NT2/D1 (cell line): ENCODE results near the gene EEA1.

Experiments
- DNase-seq: peaks from one replicate; pipeline ENCODE4 v3.0.0-alpha.2; 2011; ENCODE audit warnings: low read depth, low spot score
- H3K27me3 ChIP-seq: 2 replicates; pipeline ENCODE4 v1.6.0; 2011; ENCODE audit warnings: mild to moderate bottlenecking; ENCODE audit not compliant: insufficient read length, insufficient read depth
- H3K36me3 ChIP-seq: 2 replicates; pipeline ENCODE4 v1.6.1; 2011; ENCODE audit warnings: mild to moderate bottlenecking, low read length, mixed read lengths; ENCODE audit not compliant: insufficient read depth, insufficient read length
- H3K4me1 ChIP-seq: 2 replicates; pipeline ENCODE4 v1.5.1; 2011; ENCODE audit not compliant: insufficient read depth, insufficient read length
- H3K4me3 ChIP-seq: 2 replicates; pipeline ENCODE4 v1.5.1; 2011; ENCODE audit warnings: low read depth; ENCODE audit not compliant: insufficient read length
- H3K9ac ChIP-seq: 2 replicates; pipeline ENCODE4 v1.6.0; 2011; ENCODE audit warnings: low read depth; ENCODE audit not compliant: insufficient read length
- H3K9me3 ChIP-seq: 2 replicates; pipeline ENCODE4 v1.5.1; 2011; ENCODE audit warnings: mild to moderate bottlenecking, low read length; ENCODE audit not compliant: insufficient read depth
- SUZ12 ChIP-seq: IDR thresholded peaks from 2 replicates; pipeline ENCODE4 v1.6.1; 2011; ENCODE audit not compliant: insufficient read length, insufficient read depth; ENCODE audit errors: extremely low read depth
- YY1 ChIP-seq: IDR thresholded peaks from 2 replicates; pipeline ENCODE4 v1.6.1; 2011; ENCODE audit not compliant: insufficient read length, insufficient read depth
- ZNF274 ChIP-seq: IDR thresholded peaks from 2 replicates; pipeline ENCODE4 v1.6.1; 2011; ENCODE audit warnings: mild to moderate bottlenecking, low read depth, low read length

The EEA1 gene

GRCh38 chr12:92886131-92886530 lies 43.0 kb downstream of the EEA1 start:
- H3K36me3 ChIP-seq, result peaks cover 10% of the 10 kb centered on the region
- no peak for TF ChIP-seq SUZ12
- TF ChIP-seq YY1, result no peak
- no peak for TF ChIP-seq ZNF274
- H3K4me1 ChIP-seq, result no peaks in the 10 kb centered on the region
- no peak for DNase-seq
- H3K9ac ChIP-seq, result no peak overlapping the region
- H3K27me3 ChIP-seq, result no peaks in the 10 kb centered on the region
- H3K9me3 ChIP-seq, result no peaks in the 10 kb centered on the region
- no peak overlapping the region for H3K4me3 ChIP-seq

DNA sequence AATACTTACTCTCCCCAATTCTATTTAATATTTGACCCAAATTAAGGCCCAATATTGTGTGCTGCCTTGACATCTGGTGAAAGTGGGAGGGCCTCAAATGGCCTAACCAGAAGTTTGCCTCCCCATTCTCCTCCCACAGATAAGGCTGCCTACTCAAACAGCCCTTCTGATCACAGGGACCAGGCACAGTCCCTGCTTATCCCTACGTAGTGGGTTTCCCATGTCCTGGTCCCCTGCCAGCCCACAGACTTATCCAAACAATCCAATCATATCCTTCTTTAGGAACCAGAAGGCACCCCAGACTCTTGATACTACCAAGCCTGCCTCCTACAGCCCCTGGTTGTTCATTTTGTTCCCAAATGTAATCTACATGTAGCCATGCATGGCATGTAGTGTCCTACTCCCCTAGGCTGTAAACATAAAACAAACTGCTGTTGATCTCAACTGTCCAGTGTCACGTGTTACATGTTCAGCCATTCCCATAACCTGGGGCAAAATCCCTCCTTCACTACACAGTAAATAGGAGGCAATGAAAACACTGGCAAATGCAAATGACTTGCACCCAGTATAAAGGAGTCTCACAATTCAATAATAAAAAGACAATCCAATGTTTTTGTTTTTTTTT lies 49.3 kb downstream of the EEA1 start:
- Histone ChIP-seq H3K9me3 (no peaks in the 10 kb centered on the region), H3K36me3 (peaks cover 11% of the 10 kb centered on the region), H3K27me3 (no peaks in the 10 kb centered on the region), H3K4me3 (no peak overlapping the region), H3K4me1 (no peaks in the 10 kb centered on the region), H3K9ac (no peak overlapping the region)
- DNase-seq, result no peak
- TF ChIP-seq YY1, result no peak
- TF ChIP-seq SUZ12, result no peak
- no peak for TF ChIP-seq ZNF274

DNA sequence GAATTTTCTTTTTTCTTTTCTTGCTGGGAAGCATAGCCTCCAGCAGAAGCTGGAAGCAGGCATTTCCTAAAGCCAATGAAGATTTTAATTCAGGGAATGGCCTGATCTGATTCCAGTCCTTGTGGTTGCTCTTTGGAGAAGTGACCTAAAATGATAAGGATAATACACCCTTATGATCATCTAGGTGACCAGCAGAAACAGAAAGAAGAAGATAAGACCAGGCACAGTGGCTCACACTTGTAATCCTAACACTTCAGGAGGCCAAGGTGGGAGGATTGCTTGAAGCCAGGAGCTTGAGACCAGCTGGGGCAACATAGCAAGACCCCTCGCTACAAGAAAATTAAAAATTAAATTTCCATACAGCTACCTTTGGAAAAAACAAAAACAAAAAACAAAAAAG lies 51.2 kb downstream of the EEA1 start:
- Histone ChIP-seq H3K9me3 (no peaks in the 10 kb centered on the region), H3K4me1 (no peaks in the 10 kb centered on the region), H3K27me3 (no peaks in the 10 kb centered on the region), H3K4me3 (no peak overlapping the region), H3K36me3 (peaks cover 5% of the 10 kb centered on the region), H3K9ac (no peak overlapping the region)
- TF ChIP-seq SUZ12, result no peak
- no peak for TF ChIP-seq YY1
- TF ChIP-seq ZNF274, result no peak
- no peak for DNase-seq

GRCh38 chr12:92876496-92876895 lies 52.6 kb downstream of the EEA1 start:
- no peaks in the 10 kb centered on the region for H3K9me3 ChIP-seq
- no peaks in the 10 kb centered on the region for H3K27me3 ChIP-seq
- H3K36me3 ChIP-seq, result peaks cover 5% of the 10 kb centered on the region
- TF ChIP-seq SUZ12 (no peak), YY1 (no peak), ZNF274 (no peak)
- no peaks in the 10 kb centered on the region for H3K4me1 ChIP-seq
- H3K9ac ChIP-seq, result no peak overlapping the region
- H3K4me3 ChIP-seq, result no peak overlapping the region
- no peak for DNase-seq

DNA sequence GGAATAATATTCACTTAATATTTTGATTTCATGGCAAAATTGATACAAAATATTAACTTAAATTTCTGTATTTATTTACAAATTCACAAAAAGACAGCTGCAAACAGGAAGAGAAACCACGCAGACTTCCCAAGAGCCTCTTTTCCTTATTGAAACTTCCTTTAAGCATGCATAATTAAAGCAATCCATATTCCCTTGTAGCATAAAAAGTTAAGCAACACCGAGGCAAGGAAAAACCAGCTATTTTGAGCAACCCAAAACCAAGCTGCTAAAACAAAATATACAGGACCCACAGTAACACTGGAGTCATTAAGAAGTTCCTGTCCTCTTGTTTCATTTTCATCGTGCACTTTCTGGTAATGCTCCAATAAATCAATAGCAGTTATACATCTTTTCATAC lies 58.0 kb downstream of the EEA1 start:
- no peak overlapping the region for H3K9ac ChIP-seq
- H3K4me1 ChIP-seq, result no peaks in the 10 kb centered on the region
- H3K27me3 ChIP-seq, result no peaks in the 10 kb centered on the region
- no peak for DNase-seq
- no peaks in the 10 kb centered on the region for H3K36me3 ChIP-seq
- no peak overlapping the region for H3K4me3 ChIP-seq
- no peak for TF ChIP-seq YY1
- TF ChIP-seq ZNF274, result no peak
- no peak for TF ChIP-seq SUZ12
- H3K9me3 ChIP-seq, result no peaks in the 10 kb centered on the region

DNA sequence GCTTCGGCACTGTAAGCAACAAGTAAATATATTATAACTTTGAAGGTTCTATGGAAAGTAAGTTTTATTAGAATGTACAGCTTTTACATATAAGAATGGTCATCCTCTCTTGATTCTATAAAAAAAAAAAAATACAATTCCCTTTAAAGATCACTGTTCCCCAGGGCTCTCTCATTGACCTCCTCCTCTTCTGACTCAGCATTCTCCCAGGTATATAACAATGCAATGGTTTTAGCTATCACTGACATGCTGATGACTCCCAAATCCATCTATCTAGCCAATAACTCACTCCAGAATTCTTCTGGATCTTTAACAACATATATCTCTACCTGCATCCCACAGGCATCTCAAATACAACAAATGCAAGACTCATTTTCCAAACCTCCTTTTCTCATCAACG lies 62.7 kb downstream of the EEA1 start:
- no peak for TF ChIP-seq SUZ12
- TF ChIP-seq YY1, result no peak
- no peak for TF ChIP-seq ZNF274
- Histone ChIP-seq H3K36me3 (peaks cover 16% of the 10 kb centered on the region), H3K27me3 (no peaks in the 10 kb centered on the region), H3K4me3 (no peak overlapping the region), H3K4me1 (no peaks in the 10 kb centered on the region), H3K9me3 (no peaks in the 10 kb centered on the region), H3K9ac (no peak overlapping the region)
- DNase-seq, result no peak

GRCh38 chr12:92863251-92863650 lies 65.8 kb downstream of the EEA1 start:
- Histone ChIP-seq H3K36me3 (peaks cover 20% of the 10 kb centered on the region), H3K4me1 (no peaks in the 10 kb centered on the region), H3K9ac (no peak overlapping the region), H3K4me3 (no peak overlapping the region), H3K27me3 (no peaks in the 10 kb centered on the region), H3K9me3 (no peaks in the 10 kb centered on the region)
- DNase-seq, result no peak
- TF ChIP-seq YY1 (no peak), SUZ12 (no peak)

- Histone ChIP-seq H3K4me1 (no peaks in the 10 kb centered on the region), H3K4me3 (no peak overlapping the region), H3K9ac (no peak overlapping the region), H3K9me3 (no peaks in the 10 kb centered on the region), H3K36me3 (peaks cover 25% of the 10 kb centered on the region), H3K27me3 (no peaks in the 10 kb centered on the region)
- no peak for DNase-seq
- no peak for TF ChIP-seq ZNF274
- TF ChIP-seq SUZ12, result no peak
- no peak for TF ChIP-seq YY1
Measured at GRCh38 chr12:92861381-92861780, 67.7 kb downstream of the EEA1 start.
